Measurements from ENCODE around the gene RBM38.

DNA sequence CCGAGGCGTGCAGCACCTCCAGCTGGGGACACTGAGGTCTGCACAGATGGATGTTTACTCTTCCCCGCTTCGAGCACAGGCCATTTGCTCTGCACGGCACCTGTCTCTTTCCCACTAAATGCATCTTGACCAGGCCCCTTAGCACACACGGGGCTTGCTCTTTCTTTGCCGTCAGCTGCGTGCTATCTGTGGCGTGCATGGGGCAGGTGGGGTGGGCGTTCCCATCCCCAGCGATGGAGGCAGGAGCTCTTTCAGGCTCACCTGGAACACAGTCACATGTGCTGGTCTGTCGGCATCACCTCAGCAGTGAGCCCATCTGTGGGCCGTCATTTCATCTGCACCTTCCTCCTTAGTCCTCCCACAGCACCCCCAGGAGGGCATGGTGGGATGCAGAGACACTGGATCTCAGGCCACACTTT is 35.1 kb downstream of the RBM38 start:
- TF ChIP-seq POLR2A (IDR thresholded peaks at IDR 0.05) (no peak), CTCF (IDR thresholded peaks at IDR 0.05) (no peak)

Data from esophagus squamous epithelium (tissue), 4 donors.